ENCODE data around the gene SPATA20.

The SPATA20 gene

GRCh38 chr17:50520483-50520882, 26.5 kb upstream of the SPATA20 start:
- no peak for DNase-seq (ENCODE audit: low read depth)

DNA sequence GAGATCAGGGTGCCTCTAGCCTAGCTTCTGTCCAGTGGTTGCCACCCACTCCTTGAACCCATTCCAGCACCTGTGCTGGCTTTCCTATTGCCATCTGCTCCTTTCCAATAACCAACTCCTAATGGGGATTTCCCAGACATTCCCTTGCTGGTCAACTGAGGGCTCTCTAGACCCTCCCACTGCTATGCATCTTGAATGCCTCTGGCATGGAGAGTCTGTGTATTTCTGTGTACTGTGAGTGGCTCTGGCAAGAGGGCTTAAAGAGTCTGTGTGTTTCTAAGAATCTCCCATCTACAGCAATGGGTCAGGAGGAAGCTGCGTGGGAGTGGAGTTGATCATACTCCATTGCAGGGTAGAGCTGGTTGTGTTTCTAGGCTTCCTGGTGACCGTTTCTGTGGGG, 25.5 kb upstream of the SPATA20 start:
- DNase-seq (ENCODE audit: low read depth): no peak

GRCh38 chr17:50522766-50523165, 24.2 kb upstream of the SPATA20 start:
- no peak for DNase-seq (ENCODE audit: low read depth)

GRCh38 chr17:50523208-50523607, 23.8 kb upstream of the SPATA20 start:
- DNase-seq (ENCODE audit: low read depth): no peak

GRCh38 chr17:50524838-50525237, 22.1 kb upstream of the SPATA20 start:
- no peak for DNase-seq (ENCODE audit: low read depth)

DNA sequence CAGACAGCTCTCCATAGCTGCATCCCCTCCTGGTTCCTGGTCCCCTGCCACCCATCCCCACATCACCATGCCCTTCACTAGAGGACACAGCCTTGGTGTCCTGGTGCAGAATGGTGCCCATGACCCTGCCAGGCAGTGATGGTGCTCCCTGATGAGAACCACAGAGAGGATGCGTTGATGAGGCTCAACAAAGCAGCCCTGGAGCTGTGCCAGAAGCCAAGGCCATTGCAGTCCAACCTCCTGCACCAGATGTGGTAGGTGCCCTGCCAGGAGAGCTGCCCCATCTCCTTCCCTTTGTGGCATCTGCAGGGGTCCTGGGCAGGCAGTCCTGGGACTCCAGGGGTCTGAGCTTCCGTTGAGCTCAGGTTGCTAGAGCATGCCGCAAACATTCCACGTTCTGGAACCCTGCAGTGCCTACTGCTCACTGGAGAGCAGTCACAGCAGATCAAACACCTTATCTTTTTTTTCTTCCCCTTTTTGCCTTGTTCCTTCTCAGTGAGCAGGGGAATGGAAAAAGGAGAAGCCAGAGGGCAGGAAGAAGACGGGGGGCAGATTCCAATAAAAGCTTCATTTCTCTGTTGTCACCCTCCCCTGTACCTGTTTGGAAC, 19.7 kb upstream of the SPATA20 start:
- no peak for DNase-seq (ENCODE audit: low read depth)

GRCh38 chr17:50527949-50528474, 19.0 kb upstream of the SPATA20 start:
- no peak for DNase-seq (ENCODE audit: low read depth)

DNA sequence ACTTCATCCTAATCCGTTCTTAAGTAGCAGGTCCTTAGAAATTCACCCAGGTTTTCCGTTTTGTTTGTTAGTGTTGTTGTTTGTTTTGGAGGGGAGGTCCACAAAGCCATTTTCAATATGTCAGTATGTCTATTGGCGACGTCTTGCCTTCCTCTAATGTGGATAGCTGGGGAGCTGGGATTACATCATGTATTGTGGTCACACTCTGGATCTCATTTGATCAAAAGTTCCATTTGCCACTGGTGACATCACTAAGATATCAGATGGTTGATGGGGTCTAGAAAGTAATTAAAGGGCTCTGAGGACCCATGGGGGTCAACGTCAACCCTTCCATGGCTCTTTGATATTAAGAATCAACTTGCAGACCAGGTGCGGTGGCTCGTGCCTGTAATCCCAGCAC, 17.1 kb upstream of the SPATA20 start:
- no peak for DNase-seq (ENCODE audit: low read depth)

DNA sequence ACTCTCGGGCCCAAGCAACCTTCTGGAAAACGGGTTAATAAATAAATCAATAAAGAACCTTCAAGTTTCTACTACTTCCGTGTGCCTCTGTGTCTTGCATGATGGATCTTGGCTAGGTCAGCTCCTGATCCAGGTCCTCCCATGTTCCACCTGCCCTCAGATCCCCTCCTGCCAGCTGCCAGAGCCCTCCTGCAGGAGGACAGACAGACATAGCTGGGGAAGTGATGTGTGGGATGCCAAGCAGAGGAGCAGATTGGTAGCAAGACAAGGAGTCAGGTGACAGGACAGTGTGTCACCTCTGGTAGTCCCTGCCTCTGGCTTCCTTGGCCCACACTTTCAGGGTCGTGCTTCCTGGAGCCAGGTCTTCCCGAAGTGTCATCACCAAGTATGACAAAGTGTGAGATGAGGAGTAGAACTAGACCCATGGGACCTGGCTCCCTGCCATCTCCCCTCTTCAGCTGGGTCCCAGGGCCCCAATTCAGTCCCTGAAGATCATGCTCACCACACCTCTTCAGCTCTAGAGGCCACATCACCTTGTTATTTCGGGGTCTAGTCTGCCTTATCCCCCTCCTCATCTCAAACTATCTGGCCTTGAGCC, 15.4 kb upstream of the SPATA20 start:
- DNase-seq (ENCODE audit: low read depth): no peak

GRCh38 chr17:50532452-50533024, 14.4 kb upstream of the SPATA20 start, which contains the start of gene EPN3:
Gene EPN3, plus strand, starts transcription at chr17:50532735. Its CDS starts 3,822 bp downstream, at chr17:50536557.
- DNase-seq (ENCODE audit: low read depth): no peak

- DNase-seq (ENCODE audit: low read depth): no peak
These were observed 13.8 kb upstream of the SPATA20 start for GRCh38 chr17:50533185-50533584.

- DNase-seq (ENCODE audit: low read depth): no peak
These were observed 13.2 kb upstream of the SPATA20 start for GRCh38 chr17:50533720-50534148.

- DNase-seq (ENCODE audit: low read depth): no peak
These were observed 12.6 kb upstream of the SPATA20 start for GRCh38 chr17:50534222-50534978.

GRCh38 chr17:50534979-50535326, 12.0 kb upstream of the SPATA20 start:
- DNase-seq (ENCODE audit: low read depth): no peak

DNA sequence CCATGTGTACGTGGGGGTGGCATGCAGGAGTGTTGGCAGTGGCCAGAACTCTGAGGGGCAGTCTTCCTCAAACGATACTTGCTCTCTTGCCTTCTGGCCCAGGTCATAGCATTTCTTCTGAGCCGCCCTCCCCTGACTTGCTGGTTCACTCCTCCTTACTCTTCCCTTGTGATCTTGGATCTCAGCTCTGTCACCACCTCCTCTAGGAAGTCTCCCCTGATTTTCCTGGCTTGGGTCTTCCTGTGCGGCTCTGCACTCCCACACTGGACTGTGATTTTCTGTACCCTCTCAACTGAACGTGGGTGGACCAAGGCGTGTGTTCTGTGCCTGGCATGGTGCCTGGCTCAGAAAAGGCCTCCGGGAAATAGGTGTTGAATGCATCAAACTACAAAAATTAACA, 11.6 kb upstream of the SPATA20 start:
- DNase-seq (ENCODE audit: low read depth): no peak

DNA sequence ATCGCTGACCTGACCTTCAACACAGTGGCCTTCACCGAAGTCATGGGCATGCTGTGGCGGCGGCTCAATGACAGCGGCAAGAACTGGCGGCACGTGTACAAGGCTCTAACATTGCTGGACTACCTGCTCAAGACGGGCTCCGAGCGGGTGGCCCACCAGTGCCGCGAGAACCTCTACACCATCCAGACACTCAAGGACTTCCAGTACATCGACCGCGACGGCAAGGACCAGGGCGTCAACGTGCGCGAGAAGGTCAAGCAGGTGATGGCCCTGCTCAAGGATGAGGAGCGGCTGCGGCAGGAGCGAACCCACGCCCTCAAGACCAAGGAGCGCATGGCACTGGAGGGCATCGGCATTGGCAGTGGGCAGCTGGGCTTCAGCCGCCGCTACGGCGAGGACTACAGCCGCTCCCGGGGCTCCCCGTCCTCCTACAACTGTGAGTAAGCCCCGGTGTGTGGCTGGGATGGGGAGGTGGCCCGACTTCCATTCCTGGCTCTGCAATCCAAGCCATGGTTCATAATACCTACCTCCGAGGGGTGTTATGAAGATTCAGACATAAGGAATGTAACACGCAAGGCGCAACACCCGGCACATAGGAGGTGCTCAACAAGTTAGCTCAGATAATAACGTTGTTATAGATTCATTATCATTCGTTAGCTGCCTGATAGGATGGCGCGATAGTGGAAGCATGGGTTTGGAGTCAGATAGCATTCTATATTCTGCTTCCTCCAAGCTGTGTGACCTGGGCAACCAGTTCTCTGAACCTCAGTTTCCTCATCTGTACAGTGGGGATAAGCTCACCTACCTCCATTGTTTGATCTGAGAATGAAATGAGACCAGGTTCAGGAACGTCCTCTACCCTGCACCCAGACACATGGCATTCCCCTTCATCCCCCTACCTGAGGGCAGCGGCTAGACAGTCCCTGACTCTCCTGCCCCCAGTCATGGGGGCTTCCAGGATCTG, 10.0 kb upstream of the SPATA20 start:
- no peak for DNase-seq (ENCODE audit: low read depth)

- DNase-seq (ENCODE audit: low read depth): no peak
These were observed 9.0 kb upstream of the SPATA20 start for GRCh38 chr17:50537721-50538548.

DNA sequence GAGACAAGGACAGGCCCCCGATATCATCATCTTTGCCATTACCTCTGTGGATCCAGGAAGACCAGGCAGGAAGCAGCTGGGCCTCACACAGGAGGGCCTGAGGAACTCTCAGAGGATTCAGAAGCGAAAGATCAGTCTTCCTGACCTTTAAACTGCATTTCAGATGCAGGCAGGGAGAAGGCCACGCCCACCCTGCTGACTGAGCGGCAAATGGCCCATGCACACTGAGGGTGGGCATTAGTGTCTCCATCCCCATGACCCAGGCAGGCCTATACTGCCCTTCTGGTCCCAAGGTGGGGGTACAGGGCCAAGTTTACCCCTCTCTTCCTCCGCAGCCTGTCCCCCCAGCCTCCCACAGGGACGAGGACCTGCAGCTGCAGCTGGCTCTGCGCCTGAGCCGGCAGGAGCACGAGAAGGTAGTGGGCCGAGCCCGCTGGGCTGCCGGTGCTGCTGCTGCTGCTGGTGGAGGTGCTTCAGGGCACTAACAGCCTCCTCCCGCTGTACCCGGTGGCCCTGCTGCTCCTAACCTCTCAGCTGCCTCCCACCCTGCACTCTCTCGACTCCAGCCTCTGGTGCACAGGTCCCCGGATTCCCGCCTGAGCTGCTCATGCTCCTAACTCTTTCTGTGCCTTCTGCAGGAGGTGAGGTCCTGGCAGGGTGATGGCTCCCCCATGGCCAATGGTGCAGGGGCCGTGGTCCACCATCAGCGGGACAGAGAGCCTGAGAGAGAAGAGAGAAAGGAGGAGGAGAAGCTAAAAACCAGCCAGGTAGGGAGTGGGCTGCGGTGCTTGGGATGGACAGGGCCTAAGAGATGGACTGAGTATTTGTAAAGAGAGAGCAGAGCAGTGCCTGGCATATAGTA, 8.2 kb upstream of the SPATA20 start:
- no peak for DNase-seq (ENCODE audit: low read depth)

GRCh38 chr17:50539762-50540559, 7.0 kb upstream of the SPATA20 start:
- DNase-seq (ENCODE audit: low read depth): no peak
